H9 (cell line): ENCODE data around the gene KRTAP5-9. TPM values are rescaled to one million over a fixed set of nuclear protein-coding genes. Genes with fewer than 3 reads are reported as not detected.
"Not testable (repeated sequence)": the region's sequence is repeated elsewhere in the genome, so short reads cannot be mapped to it uniquely, and the experiment has no call there.

Experiments
- DNase-seq: peaks from one replicate; pipeline ENCODE4 v3.0.0-alpha.2; 2017
- H2AFZ ChIP-seq: one replicate; pipeline ENCODE4 v1.6.1; 2013; ENCODE audit warnings: mild to moderate bottlenecking, low read length, control low read depth, moderate library complexity
- H2AK5ac ChIP-seq: 2 replicates; pipeline ENCODE4 v1.6.1; 2013; ENCODE audit warnings: low read length, control low read depth, mixed read lengths; ENCODE audit not compliant: insufficient read length
- H2BK120ac ChIP-seq: one replicate; pipeline ENCODE4 v1.6.1; 2013; ENCODE audit warnings: low read depth, mild to moderate bottlenecking, low read length, control low read depth, inconsistent platforms; ENCODE audit not compliant: poor library complexity, severe bottlenecking
- H2BK12ac ChIP-seq: 2 replicates; pipeline ENCODE4 v1.6.1; 2013; ENCODE audit warnings: low read length, control low read depth, mixed read lengths, low read depth; ENCODE audit not compliant: insufficient read length
- H2BK15ac ChIP-seq: 2 replicates; pipeline ENCODE4 v1.6.1; 2013; ENCODE audit warnings: low read depth, low read length, control low read depth
- H2BK20ac ChIP-seq: one replicate; pipeline ENCODE4 v1.6.1; 2013; ENCODE audit warnings: low read depth, mild to moderate bottlenecking, low read length, control low read depth, inconsistent platforms; ENCODE audit not compliant: poor library complexity, severe bottlenecking
- H2BK5ac ChIP-seq: 2 replicates; pipeline ENCODE4 v1.6.1; 2013; ENCODE audit warnings: low read length, control low read depth, mixed read lengths; ENCODE audit not compliant: insufficient read length
- H3K14ac ChIP-seq: 2 replicates; pipeline ENCODE4 v1.6.1; 2013; ENCODE audit warnings: low read length, control low read depth; ENCODE audit not compliant: insufficient read depth
- H3K18ac ChIP-seq: 2 replicates; pipeline ENCODE4 v1.6.1; 2013; ENCODE audit warnings: low read depth, mild to moderate bottlenecking, mixed read lengths, low read length, control low read depth; ENCODE audit not compliant: insufficient read length
- H3K23ac ChIP-seq: 2 replicates; pipeline ENCODE4 v1.6.1; 2013; ENCODE audit warnings: low read length, control low read depth, mixed read lengths, low read depth; ENCODE audit not compliant: insufficient read length
- H3K23me2 ChIP-seq: 2 replicates; pipeline ENCODE4 v1.6.1; 2013; ENCODE audit warnings: low read depth, mild to moderate bottlenecking, mixed read lengths, low read length, control low read depth; ENCODE audit not compliant: insufficient read length, poor library complexity, severe bottlenecking
- H3K27ac ChIP-seq: 2 replicates; pipeline ENCODE4 v1.5.1; 2013; ENCODE audit warnings: low read length, control low read depth, mixed read lengths, low read depth; ENCODE audit not compliant: insufficient read length
- H3K27me3 ChIP-seq: 2 replicates; pipeline ENCODE4 v1.6.1; 2013; ENCODE audit warnings: low read length, control low read depth, inconsistent platforms; ENCODE audit not compliant: insufficient read depth
- H3K4ac ChIP-seq: 2 replicates; pipeline ENCODE4 v1.6.1; 2013; ENCODE audit warnings: low read depth, mild to moderate bottlenecking, control low read depth, inconsistent platforms, low read length, moderate library complexity
- H3K4me1 ChIP-seq: 2 replicates; pipeline ENCODE4 v1.6.1; 2013; ENCODE audit warnings: low read length, control low read depth, inconsistent platforms; ENCODE audit not compliant: insufficient read depth
- H3K4me2 ChIP-seq: 2 replicates; pipeline ENCODE4 v1.6.1; 2013; ENCODE audit warnings: low read length, control low read depth, mixed read lengths; ENCODE audit not compliant: insufficient read length, insufficient read depth
- H3K56ac ChIP-seq: 2 replicates; pipeline ENCODE4 v1.6.1; 2013; ENCODE audit warnings: low read depth, mild to moderate bottlenecking, mixed read lengths, low read length, control low read depth; ENCODE audit not compliant: insufficient read length
- H3K79me1 ChIP-seq: 2 replicates; pipeline ENCODE4 v1.6.1; 2013; ENCODE audit warnings: low read depth, mild to moderate bottlenecking, moderate library complexity, low read length, control low read depth, inconsistent platforms; ENCODE audit not compliant: insufficient read depth, poor library complexity, severe bottlenecking
- H3K79me2 ChIP-seq: 2 replicates; pipeline ENCODE4 v1.6.1; 2013; ENCODE audit warnings: low read length, control low read depth, inconsistent platforms; ENCODE audit not compliant: insufficient read depth
- H3K9ac ChIP-seq: 2 replicates; pipeline ENCODE4 v1.6.1; 2013; ENCODE audit warnings: low read length, control low read depth, mixed read lengths; ENCODE audit not compliant: insufficient read length; ENCODE audit errors: extremely low read depth
- H3K9me3 ChIP-seq: one replicate; pipeline ENCODE4 v1.6.1; 2013; ENCODE audit warnings: low read depth, low read length, inconsistent platforms; ENCODE audit not compliant: control insufficient read depth
- H3T11ph ChIP-seq: one replicate; pipeline ENCODE4 v1.6.1; 2013; ENCODE audit warnings: mild to moderate bottlenecking, low read length, control low read depth, inconsistent platforms
- H4K20me1 ChIP-seq: one replicate; pipeline ENCODE4 v1.6.1; 2013; ENCODE audit not compliant: control insufficient read depth, insufficient read length, insufficient read depth
- H4K5ac ChIP-seq: 2 replicates; pipeline ENCODE4 v1.6.1; 2013; ENCODE audit warnings: low read depth, mild to moderate bottlenecking, mixed read lengths, low read length, control low read depth; ENCODE audit not compliant: insufficient read length
- H4K8ac ChIP-seq: replicated peaks from 2 replicates; pipeline ENCODE4 v1.6.1; 2013; ENCODE audit warnings: low read length, control low read depth, mixed read lengths, low read depth; ENCODE audit not compliant: insufficient read length
- H4K91ac ChIP-seq: 2 replicates; pipeline ENCODE4 v1.6.1; 2013; ENCODE audit warnings: low read depth, mild to moderate bottlenecking, moderate library complexity, mixed read lengths, low read length, control low read depth; ENCODE audit not compliant: insufficient read length
- H3K27ac Mint-ChIP-seq, 3 experiments: 2 replicates in 2 of 3; 3 replicates in 1 of 3; pipeline ENCODE4 v1.8.0; 2020 to 2021; ENCODE audit warnings: mixed read lengths in 3 of 3, mild to moderate bottlenecking in 1 of 3, moderate library complexity in 1 of 3
- H3K27me3 Mint-ChIP-seq: 2 replicates; pipeline ENCODE4 v1.8.0; 2021; ENCODE audit warnings: low read depth, mild to moderate bottlenecking, moderate library complexity, mixed read lengths
- H3K36me3 Mint-ChIP-seq, 3 experiments: 2 replicates in 2 of 3; 3 replicates in 1 of 3; pipeline ENCODE4 v1.8.0; 2020 to 2021; ENCODE audit warnings: low read depth in 3 of 3, mixed read lengths in 3 of 3; ENCODE audit not compliant: insufficient read depth in 1 of 3
- H3K4me1 Mint-ChIP-seq, 2 experiments: 2 replicates each; pipeline ENCODE4 v1.8.0; 2020; ENCODE audit warnings: mixed read lengths in 2 of 2
- H3K4me3 Mint-ChIP-seq, 2 experiments: 2 replicates in 1 of 2; 3 replicates in 1 of 2; pipeline ENCODE4 v1.8.0; 2020 to 2021; ENCODE audit warnings: mild to moderate bottlenecking in 2 of 2, mixed read lengths in 2 of 2, moderate library complexity in 1 of 2
- H3K9me3 Mint-ChIP-seq, 2 experiments: 2 replicates in 1 of 2; 3 replicates in 1 of 2; pipeline ENCODE4 v1.8.0; 2020; ENCODE audit warnings: mild to moderate bottlenecking in 2 of 2, mixed read lengths in 2 of 2, moderate library complexity in 1 of 2
- WGBS: extraction: QIAGEN DNeasy Blood & Tissue Kit; methylation state at CpG from one replicate; pipeline ENCODE4 v1.1.7; 2013; ENCODE audit warnings: missing lambda C conversion rate, low lambda C conversion rate, mixed read lengths; ENCODE audit not compliant: insufficient read length; ENCODE audit errors: extremely low coverage; 5-methylcytosine and 5-hydroxymethylcytosine counted together
- total RNA-seq: library from RNA; stranded (reverse); gene quantifications from 2 replicates; pipeline ENCODE4 v1.2.1, GENCODE V29; 2021
- TF ChIP-seq, protein P1 (sequence below): fragments of 200-600 bp; sonication (generic); conservative IDR thresholded peaks from 3 replicates; pipeline ENCODE4 v1.8.0; 2021; ENCODE audit warnings: antibody characterized with exemption, mild to moderate bottlenecking

The KRTAP5-9 gene
- total RNA-seq, 1 experiment from 2014 or later, result not detected

DNA sequence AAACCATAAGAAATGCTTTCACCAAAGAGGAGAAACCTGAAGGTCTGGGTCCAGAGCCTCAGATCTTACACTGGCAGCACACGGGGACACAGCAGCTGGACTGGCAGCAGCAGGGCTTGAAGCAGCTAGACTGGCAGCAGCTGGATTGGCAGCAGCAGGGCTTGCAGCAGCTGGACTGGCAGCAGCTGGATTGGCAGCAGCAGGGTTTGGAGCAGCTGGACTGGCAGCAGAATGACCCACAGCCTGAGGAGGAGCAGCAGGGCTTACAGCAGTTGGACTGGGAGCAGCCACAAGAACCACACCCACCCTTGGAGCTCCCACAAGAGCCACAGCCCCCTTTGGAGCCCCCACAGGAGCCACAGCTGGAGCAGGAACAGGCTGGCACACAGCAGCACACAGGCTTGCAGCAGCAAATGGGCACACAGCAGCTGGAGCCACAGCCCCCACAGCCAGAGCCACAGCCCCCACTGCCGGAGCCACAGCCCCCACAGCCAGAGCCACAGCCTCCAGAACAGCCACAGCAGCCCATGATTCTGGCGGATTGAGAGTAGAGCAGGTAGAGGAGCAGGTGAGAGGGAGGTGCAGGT, 34.2 kb downstream of the KRTAP5-9 start, which contains the start of gene KRTAP5-11:
KRTAP5-11 (minus strand) TSS at position 567 of the 587 bp plus-strand sequence; CDS start at position 529, 38 bp downstream.
- Histone ChIP-seq H2BK5ac (no peak within 1 kb of the TSS), H3K79me1 (no peaks in the 10 kb centered on the region), H2BK12ac (no peak within 1 kb of the TSS), H4K91ac (no peak within 1 kb of the TSS), H3K79me2 (no peaks in the 10 kb centered on the region), H3K4me2 (no peak within 1 kb of the TSS), H2BK15ac (no peak within 1 kb of the TSS), H3K23me2 (no peaks in the 10 kb centered on the region), H2AFZ (no peak within 1 kb of the TSS), H2BK120ac (no peak within 1 kb of the TSS), H3K14ac (no peak within 1 kb of the TSS), H3K27me3 (no peaks in the 10 kb centered on the region), H2AK5ac (no peak within 1 kb of the TSS), H3K23ac (no peak within 1 kb of the TSS), H4K20me1 (no peaks in the 10 kb centered on the region), H3K27ac (no peak within 1 kb of the TSS), H3K9ac (no peak within 1 kb of the TSS), H3K56ac (no peak within 1 kb of the TSS), H3K18ac (no peak within 1 kb of the TSS), H2BK20ac (no peak within 1 kb of the TSS), H3T11ph (no peak within 1 kb of the TSS), H3K4me1 (no peaks in the 10 kb centered on the region; the same call in 1 of the 2 replicates), H4K8ac (no peak within 1 kb of the TSS), H3K4ac (no peak within 1 kb of the TSS), H4K5ac (no peak within 1 kb of the TSS), H3K9me3 (no peaks in the 10 kb centered on the region)
- WGBS, result no CpG with 5 or more reads among the region's 3 CpGs
- Mint-ChIP-seq H3K27me3 (peaks cover 44% of the 10 kb centered on the region), H3K4me3 (no peak within 1 kb of the TSS), H3K4me1 (peaks cover 22 to 23% of the 10 kb centered on the region in 2 experiments), H3K36me3 (no peaks in the 10 kb centered on the region), H3K9me3 (no peaks in the 10 kb centered on the region; a peak in 1 of 5 replicates), H3K27ac (no peak within 1 kb of the TSS)
- TF ChIP-seq, protein P1, sequence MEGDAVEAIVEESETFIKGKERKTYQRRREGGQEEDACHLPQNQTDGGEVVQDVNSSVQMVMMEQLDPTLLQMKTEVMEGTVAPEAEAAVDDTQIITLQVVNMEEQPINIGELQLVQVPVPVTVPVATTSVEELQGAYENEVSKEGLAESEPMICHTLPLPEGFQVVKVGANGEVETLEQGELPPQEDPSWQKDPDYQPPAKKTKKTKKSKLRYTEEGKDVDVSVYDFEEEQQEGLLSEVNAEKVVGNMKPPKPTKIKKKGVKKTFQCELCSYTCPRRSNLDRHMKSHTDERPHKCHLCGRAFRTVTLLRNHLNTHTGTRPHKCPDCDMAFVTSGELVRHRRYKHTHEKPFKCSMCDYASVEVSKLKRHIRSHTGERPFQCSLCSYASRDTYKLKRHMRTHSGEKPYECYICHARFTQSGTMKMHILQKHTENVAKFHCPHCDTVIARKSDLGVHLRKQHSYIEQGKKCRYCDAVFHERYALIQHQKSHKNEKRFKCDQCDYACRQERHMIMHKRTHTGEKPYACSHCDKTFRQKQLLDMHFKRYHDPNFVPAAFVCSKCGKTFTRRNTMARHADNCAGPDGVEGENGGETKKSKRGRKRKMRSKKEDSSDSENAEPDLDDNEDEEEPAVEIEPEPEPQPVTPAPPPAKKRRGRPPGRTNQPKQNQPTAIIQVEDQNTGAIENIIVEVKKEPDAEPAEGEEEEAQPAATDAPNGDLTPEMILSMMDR, result no peak
- DNase-seq, result no peak

GRCh38 chr11:71582969-71583368, 34.7 kb downstream of the KRTAP5-9 start:
- H2BK120ac ChIP-seq, H2AK5ac ChIP-seq, H2BK12ac ChIP-seq, H3K23me2 ChIP-seq, H3K23ac ChIP-seq, H3K9ac ChIP-seq, H3K36me3 Mint-ChIP-seq, H3K4me1 ChIP-seq, H3K4me3 Mint-ChIP-seq, H3K9me3 ChIP-seq, H4K8ac ChIP-seq, H3K79me1 ChIP-seq, H3K9me3 Mint-ChIP-seq, H2BK5ac ChIP-seq, H2BK15ac ChIP-seq, H3K27ac Mint-ChIP-seq, H3K27me3 ChIP-seq, H4K91ac ChIP-seq, H3K4ac ChIP-seq, H4K5ac ChIP-seq, H2AFZ ChIP-seq, H3K27ac ChIP-seq, H3T11ph ChIP-seq, H3K4me2 ChIP-seq, H3K79me2 ChIP-seq, H2BK20ac ChIP-seq, DNase-seq, H3K56ac ChIP-seq, H4K20me1 ChIP-seq, H3K18ac ChIP-seq, H3K14ac ChIP-seq: not testable (repeated sequence)
- no CpG with 5 or more reads among the region's 2 CpGs for WGBS
- Mint-ChIP-seq H3K4me1 (peaks cover 23 to 24% of the 10 kb centered on the region in 2 experiments), H3K27me3 (peaks cover 44% of the 10 kb centered on the region)
